ENCODE results near the gene ZNF473.
"Not testable (repeated sequence)": the region's sequence is repeated elsewhere in the genome, so short reads cannot be mapped to it uniquely, and the experiment has no call there.

GRCh38 chr19:50079014-50079413 lies 53.2 kb downstream of the ZNF473 start:
- not testable (repeated sequence) for TF ChIP-seq CTCF (IDR thresholded peaks at IDR 0.05; ENCODE audit: insufficient read depth, low read depth, low read length); EZH2 (IDR thresholded peaks at IDR 0.05; ENCODE audit: insufficient read depth, low read length)
